Urothelium cell line (cell line): ENCODE measurements around the gene MOK.
"Not testable (repeated sequence)": the region's sequence is repeated elsewhere in the genome, so short reads cannot be mapped to it uniquely, and the experiment has no call there.

Source experiments
- DNase-seq: peaks from one replicate; pipeline ENCODE4 v3.0.0; 2011; ENCODE audit warnings: low spot score, mixed read lengths
- FAIRE-seq: peaks from 2 replicates; lab custom pipeline; 2011; peaks lifted over from hg19 to GRCh38; lab: Jason Lieb, UNC

MOK gene

DNA sequence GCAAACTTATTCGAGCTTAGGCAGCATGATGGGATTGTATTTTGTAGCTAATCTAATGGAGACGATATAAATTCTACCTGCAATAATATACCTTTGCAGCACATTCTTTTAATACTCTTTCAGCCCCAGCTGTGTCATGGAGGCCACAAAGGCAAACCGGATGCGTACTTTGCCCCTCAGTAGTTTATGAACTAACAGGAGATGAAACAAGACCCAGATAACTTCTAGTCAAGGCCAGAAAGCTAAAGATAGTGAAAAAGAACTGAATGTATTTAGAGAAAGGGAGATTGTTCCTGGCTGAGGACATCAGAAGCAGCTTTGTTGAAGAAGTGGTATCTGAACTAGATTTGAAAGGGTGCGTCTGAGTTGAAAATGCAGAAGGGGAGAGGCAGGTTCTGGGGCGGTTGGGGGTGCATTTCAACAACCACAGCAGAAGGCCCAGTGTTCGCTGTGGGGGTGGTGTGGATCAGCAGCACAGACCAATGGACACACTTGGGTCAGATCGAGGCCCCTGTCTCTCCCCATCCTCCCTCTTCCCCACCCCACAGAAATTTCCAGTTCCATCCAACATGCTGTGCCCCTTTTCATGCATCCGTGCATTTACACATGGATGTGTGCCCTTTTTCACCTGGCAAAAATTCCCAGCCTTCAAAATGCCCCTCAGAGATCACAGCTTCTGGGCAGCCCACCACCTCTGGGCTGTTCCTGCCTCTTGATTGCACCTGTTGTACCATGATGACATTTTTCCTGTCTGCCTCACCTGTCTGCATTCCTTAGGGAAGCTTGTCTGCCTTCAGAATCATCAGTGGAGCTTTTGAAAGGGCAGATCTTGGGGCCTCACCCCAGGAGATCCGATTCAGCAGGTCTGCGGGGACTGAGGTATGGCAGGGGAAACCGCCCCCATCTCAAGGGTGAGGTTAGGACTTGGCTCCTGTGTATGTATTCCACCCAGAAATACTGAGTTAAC is 16.8 kb upstream of the MOK start:
- no peak for DNase-seq
- no peak for FAIRE-seq

- no peak for FAIRE-seq
- DNase-seq, result no peak
Measured at GRCh38 chr14:102320671-102321455, 15.9 kb upstream of the MOK start.

DNA sequence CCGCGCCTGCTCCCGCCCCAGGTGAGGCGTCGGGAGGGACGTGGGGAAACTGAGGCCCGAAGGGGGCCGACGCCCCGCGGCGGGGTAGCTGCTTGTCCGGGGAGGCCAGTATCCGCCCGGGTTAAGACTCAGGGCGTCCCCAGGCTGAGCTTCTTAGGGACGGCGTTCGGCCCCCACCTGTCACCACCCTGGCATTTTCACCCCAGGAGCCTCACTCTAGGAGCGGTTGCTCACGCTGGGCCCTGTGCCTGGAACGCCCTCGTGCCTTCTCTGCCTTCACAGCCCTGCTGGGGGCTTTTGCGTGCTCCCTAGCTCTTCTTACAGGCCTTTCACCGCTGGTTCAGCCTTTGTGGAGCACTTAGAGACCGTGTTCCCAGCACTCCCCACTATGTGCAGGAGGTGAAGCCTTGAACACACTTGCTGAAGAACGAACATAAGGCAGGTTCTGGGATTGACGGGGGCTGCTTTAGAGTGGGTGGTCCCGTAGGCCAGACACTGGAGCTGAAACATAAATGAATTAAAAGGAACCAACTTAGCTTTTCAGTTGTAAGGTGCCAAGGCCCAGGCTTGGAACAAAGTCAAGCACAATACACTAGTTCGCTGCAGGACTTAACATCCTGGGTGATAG is 15.2 kb upstream of the MOK start:
- no peak for FAIRE-seq

GRCh38 chr14:102319351-102320032 is 14.5 kb upstream of the MOK start, which contains the start of gene ZNF839:
Gene ZNF839, plus strand, starts transcription at chr14:102319746. Its CDS starts 20 bp downstream, at chr14:102319766.
- DNase-seq (peak; percentile 83), FAIRE-seq (no peak)

More for the DNA sequence above, 15.2 kb upstream of the MOK start:
- DNase-seq, result peak; percentile 9

GRCh38 chr14:102318781-102319276 is 13.9 kb upstream of the MOK start:
- DNase-seq, result no peak
- FAIRE-seq, result no peak

DNA sequence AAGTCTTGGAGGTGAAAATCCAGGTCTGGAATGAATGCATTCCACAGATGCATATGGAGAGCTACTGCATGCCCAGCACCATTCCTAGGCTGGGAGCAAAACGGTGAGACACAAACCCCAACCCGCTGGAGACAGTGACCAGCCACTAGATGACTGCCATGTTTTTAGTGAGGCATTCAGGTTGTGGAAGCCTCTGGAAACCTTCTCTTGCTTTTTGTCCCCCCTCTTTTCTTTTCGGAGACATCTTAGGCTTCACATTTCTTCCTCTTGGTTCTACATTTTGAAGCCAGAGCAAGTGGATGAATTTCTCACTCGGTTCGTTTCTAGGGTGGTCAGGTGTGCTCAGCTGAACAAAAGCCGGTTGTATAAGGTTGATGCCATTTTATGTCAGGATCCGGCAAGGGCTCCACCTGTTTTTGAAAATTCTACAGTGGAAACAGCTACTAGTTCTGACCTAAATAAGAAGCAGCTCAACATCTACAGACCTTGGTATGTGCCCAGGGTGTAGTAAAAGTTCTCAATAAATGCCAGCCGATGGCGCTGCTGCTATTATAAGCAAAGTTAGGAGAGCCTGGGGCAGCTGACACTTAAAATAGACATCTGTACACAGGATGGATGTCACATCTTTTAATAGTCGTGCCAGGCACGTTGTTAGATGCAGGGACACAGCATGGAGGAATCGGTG is 12.7 kb upstream of the MOK start:
- no peak for FAIRE-seq
- no peak for DNase-seq

DNA sequence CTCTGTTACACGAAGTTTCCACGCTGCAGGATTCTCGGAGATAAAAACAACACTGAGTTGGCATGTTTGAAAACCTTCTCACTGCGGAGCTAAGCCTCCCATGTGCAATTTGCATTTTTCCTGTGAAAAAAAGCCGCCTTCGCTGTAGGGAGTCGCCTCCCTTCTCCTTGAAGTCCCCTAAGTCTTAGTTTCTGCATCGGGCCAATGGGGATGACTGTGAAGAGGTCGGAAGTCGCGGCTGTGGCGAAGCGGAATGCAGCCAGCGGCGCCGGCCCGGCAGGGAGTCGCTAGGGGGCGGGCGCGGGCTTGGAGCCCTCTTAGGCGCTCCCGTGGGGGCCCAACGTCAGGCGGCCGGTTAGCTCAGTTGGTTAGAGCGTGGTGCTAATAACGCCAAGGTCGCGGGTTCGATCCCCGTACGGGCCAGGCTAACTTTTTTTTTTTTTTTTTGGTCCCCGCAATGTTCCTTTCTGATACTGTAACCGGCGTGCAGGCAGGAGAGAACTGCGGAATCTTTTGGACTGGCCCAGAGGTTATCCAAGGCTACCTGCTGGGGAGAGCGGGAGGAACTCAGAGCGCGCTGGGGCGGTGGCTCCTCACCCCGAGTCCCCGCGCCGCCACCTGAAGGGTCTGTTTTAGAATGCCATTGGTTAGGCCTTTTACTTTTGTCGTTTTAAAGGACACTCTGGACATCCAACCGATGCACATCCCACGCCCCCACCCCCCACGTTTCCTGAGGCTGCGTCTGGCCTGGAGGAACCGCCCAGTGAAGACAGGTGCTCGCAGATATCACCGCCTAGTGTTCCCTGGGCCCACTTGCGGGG is 12.0 kb upstream of the MOK start:
- DNase-seq, result peak; percentile 86
- no peak for FAIRE-seq

- DNase-seq (no peak), FAIRE-seq (no peak)
Measured at GRCh38 chr14:102316338-102316742, 11.4 kb upstream of the MOK start.

DNA sequence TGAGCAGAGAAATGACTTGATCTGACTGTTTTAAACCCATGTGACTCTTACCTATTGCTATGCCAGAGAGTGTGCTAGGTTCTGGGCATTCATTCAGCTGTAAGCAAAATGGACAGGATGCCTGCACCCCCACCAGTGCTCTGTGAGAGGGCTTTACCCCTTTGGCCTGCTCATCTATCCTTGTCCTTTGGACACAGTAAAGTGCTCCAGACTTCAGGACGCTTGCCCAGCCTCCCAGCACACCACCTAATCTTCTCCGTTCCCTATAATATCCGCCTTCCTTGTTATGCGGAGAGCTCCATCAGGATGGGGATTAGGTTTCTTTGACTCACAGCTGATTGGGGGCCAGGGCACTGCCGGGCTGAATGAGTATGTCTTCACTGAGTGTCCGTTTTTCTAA is 10.2 kb upstream of the MOK start:
- DNase-seq (no peak), FAIRE-seq (no peak)

DNA sequence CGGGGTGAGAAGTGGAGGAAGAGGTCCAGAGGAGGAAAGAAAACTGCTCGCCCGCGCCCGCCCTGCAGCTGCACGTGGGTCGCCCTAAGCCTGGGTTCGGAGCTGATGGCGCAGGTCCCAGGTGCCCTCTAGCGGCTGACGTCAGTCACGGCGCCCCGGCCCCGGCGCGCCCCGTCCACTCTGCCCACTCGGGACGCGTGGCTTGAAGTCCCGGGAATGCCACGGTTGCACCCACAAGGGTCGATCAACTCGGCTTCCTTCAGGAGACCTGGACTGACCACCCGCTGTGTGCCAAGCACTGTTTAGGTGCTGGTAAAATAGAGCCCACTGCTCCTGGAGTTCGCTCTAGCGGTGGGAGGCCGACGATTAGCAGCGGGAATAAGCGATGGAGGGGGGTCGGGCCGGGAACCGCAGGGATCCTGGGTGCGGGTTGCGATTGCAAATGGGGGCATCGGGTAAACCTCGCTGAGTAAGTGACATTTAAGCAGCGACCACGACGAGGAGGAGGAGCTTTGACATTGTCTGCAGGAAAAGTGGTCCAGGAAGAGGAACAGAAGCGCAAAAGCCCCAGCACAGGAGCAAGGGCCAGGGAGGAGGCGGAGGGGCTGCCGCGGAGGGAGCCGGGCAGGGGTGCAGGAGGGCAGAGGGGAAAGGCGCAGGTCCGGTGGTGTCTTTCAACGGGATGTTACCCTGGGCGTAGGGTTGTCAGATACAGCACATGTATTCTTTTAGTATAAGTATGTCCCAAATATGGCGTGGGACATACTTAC is 9.5 kb upstream of the MOK start:
- FAIRE-seq (no peak), DNase-seq (peak; percentile 74)

GRCh38 chr14:102303664-102304063 is 1.3 kb downstream of the MOK start:
- no peak for DNase-seq
- no peak for FAIRE-seq

DNA sequence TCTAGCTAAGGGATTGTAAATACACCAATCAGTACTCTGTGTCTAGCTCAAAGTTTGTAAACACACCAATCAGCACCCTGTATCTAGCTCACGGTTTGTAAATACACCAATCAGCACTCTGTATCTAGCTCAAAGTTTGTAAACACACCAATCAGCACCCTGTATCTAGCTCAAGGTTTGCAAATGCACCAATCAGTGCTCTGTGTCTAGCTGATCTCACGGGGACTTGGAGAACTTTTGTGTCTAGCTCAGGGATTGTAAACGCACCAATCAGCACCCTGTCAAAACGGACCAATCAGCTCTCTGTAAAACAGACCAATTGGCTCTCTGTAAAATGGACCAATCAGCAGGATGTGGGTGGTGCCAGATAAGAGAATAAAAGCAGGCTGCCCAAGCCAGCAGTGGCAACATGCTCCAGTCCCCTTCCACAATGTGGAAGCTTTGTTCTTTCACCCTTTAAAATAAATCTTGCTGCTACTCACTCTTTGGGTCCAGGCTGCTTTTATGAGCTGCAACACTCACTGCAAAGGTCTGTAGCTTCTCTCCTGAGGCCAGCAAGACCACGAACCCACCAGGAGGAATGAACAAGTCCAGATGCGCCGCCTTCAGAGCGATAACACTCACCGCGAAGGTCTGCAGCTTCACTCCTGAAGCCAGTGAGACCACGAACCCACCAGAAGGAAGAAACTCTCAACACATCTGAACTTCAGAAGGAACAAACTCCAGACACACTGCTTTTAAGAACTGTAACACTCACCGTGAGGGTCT is 6.5 kb downstream of the MOK start:
- FAIRE-seq, DNase-seq: not testable (repeated sequence)

DNA sequence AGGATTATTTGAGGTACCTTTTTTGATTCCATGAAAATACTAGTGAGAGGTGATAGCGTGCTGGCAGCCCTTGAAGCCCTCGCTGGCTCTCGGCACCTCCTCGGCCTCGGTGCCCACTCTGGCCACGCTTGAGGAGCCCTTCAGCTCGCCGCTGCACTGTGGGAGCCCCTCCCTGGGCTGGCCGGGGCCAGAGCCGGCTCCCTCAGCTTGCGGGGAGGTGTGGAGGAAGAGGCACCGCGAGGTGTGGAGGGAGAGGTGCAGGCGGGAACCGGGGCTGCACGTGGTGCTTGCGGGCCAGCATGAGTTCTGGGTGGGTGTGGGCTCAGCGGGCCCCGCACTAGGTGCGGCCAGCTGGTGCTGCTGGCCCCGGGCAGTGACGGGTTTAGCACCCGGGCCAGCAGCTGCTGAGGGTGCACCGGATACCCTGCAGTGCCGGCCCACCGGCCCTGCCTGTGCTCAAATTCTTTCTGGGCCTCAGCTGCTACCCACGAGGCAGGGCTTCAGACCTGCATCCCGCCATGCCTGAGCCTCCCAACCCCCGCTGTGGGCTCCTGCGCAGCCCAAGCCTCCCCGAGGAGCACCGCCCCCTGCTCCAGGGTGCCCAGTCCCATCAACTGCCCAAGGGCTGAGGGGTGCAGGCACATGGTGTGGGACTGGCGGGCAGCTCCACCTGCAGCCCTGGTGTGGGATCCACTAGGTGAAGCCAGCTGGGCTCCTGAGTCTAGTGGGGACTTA is 7.4 kb downstream of the MOK start:
- DNase-seq (no peak), FAIRE-seq (no peak)

GRCh38 chr14:102295270-102295669 is 9.7 kb downstream of the MOK start:
- FAIRE-seq, result no peak
- no peak for DNase-seq

DNA sequence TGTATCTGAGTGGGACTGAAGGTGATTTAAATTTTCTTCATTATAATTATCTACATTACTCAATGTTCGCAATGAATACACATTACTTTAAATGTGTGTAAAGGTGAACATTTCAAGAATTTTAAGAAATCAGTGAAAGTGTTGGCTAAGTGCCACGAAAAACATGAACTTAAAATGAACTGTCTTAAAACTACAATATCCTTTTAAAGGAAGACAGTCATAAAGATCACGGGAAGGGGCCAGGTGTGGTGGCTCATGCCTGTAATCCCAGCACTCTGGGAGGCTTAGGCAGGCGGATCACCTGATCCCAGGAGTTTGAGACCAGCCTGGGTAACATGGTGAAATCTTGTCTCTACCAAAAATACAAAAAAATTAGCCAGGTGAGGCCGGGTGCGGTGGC is 11.2 kb downstream of the MOK start:
- no peak for FAIRE-seq
- no peak for DNase-seq

DNA sequence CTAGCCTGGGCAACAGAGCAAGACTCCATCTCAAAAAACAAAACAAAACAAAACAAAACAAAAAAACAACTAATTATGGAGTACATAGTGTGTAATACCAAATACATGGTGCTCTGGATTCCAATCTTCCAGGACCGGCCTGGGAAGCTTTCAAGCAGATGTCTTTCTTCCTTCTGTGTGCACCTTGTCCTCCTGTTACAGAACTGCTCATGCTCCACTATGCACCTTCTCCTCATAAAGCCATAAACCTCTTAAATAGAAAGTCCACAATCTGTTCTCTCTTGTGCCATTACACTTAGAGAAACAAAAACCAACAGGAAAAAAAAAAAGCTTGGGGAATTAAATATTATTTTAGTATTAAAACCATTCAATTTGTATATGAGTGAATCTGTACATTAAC is 12.5 kb downstream of the MOK start:
- FAIRE-seq, result no peak
- no peak for DNase-seq

- FAIRE-seq (no peak), DNase-seq (no peak)
Measured at GRCh38 chr14:102288139-102288538, 16.8 kb downstream of the MOK start.
